Limb (tissue), 2 donors: Measurements from ENCODE around the gene YBEY.
A peak's percentile ranks its signal among the peaks of the same experiment; 100 is the strongest.

ENCODE experiments used
- DNase-seq, 2 donors: peaks; one replicate each; pipeline ENCODE4 v3.0.0-alpha.2; 2016; ENCODE audit errors: extremely low spot score in 2 of 2

Gene YBEY

DNA sequence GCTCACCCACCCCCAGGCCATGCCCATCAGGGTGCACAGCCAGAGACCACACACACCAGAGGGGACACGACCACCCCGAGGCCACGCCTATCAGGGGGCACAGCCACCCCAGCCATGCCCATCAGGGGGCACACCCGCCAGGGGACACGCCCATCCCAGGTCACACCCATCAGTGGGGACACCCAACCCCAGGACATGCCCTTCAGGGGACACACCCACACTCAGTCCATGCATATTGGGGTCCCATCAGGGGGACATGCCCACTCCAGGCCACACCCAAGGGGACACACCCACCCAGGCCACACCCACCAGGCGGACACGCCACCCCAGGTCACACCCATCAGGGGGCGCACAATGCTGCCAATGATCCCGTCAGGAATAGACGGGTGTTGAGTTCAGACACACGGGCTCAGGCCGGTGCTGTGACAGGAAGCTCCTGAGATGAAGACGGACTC is 21.4 kb upstream of the YBEY start:
- DNase-seq, result no peak

DNA sequence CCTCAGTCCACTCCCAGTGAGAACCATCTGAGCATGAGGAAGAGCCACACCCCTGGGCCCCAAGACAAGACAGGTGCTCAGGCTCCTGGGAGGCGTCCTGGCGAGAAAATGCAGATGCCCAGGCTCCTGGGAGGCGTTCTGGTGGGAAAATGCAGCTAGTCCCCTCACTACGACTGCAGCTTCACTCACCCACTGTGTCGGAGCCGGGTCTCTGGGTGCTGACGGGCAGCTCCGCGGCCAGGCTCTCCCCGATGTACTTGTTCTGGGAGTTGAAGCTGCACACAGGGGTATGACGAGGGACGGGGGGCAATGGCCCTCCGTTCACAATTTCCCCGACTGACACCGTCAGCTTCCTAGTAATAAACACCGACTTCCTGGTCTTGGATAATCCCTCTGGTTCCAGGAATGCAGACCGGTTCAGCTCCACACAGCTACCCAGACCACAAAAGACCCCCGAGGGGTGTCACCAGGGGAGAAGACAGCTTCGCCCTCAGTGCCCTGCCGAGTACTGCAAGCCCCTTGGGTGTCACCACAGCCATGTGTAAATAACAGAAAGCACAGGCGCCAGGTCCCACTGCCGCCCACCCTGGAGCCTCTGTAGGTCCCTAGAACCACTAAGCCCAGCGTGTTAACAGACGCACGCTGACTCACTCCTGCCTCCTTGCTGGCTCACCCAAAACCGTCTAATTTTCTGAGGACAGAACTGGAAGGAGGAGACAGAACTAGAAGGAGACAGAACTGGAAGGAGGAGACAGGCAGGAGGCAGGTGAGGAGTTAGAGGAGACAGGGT is 20.2 kb upstream of the YBEY start:
- no peak for DNase-seq

DNA sequence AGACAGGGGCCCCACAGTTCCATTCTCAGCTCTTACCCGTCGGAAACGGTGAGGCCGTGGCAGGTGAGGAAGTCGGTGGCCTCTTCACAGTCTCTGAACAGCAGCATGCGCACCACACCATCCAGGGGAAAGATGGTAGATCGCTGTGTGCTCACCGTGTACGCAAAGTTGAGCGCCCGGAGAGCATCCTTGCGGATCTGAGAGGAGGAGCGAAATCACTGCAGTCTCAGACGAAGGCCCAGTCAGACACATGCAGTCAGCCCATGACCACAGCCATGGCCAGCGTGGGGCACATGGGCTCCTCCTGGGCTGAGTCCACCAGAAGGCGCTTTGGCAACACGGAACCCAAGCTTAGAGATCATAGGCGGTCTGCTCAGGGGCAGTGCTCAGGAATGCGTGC is 19.2 kb upstream of the YBEY start:
- DNase-seq, result no peak

DNA sequence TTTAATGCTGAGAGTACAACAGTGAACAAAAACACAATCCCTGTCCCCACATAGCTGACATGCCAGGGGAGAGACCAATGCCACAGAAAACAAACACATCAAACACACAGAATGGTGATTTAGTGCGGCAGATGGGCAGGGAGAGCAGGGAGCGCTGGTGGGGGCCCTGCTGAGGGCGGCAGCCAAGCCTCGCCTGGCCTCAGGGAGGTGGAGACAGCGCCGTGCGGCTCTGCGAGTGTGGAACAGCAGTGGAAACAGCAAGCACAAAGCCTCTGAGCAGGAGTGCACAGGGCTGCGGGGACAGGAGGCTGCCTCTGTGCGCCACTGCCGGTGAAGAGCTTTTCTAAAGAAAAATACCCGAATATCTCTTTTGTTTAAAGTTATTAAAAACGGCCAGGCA is 17.8 kb upstream of the YBEY start:
- DNase-seq, result no peak

DNA sequence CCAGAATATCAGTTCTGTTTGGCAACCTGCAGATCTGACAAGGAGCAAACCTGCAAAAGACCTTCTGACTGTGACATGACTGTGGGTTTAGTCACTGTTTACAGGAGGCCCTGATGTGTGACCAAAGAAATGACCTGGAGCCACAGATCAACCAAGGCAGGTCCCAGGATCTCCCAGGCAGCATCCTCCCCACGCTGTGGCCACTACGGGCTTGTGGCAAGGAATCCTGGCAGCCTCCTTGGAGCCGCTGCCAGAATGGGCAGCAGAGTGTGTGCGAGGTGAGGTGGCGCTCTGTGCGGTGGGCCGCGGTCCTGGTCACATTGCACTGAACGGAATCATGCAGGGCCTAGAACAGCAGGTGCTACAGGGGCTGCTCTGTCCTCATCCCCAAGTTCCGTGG is 16.7 kb upstream of the YBEY start:
- no peak for DNase-seq

DNA sequence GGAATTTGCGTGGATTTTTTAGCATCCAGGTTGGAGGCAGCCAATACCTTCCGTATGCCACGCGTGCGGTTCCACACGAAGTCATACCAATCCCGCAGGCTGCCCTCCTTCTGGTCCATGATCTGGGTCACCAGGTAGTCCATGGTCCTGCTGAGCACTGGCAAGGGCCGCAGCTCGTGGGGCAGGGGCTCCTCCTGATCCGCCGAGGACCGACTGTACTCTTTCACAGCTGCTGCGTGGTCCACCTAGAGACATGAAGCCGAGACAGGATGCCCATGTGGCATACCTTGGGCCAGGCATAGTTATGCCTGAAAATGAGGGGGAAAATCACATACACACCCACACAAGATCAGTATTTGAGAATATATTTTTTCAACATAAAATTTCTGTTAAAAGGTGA is 12.8 kb upstream of the YBEY start:
- DNase-seq, result no peak

DNA sequence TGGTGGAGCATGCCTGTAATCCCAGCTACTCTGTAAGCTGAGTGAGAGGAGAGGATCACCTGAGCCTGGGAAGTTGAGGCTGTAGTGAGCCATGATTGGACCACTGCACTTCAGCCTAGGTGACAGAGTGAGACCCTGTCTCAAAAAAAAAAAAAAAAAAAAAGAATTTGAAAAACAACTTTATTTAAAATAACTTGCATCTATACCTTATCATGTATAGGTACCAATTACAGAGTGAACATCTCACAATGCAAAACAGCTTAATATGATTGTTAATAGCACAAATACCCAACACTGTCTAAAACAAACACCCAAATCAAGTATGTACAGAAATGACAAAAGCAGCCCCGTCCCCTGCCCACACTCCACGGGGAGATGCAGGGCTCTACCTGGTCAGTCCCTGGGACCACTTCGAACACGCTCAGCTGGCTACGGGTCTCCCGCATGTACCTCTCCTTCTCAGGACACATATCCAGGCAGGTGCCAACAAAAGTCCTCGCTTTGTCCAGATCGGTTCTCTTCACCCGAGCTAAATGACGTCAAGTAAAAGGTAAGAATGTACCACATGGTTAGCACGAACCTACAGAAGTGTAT is 11.2 kb upstream of the YBEY start:
- DNase-seq, result no peak

DNA sequence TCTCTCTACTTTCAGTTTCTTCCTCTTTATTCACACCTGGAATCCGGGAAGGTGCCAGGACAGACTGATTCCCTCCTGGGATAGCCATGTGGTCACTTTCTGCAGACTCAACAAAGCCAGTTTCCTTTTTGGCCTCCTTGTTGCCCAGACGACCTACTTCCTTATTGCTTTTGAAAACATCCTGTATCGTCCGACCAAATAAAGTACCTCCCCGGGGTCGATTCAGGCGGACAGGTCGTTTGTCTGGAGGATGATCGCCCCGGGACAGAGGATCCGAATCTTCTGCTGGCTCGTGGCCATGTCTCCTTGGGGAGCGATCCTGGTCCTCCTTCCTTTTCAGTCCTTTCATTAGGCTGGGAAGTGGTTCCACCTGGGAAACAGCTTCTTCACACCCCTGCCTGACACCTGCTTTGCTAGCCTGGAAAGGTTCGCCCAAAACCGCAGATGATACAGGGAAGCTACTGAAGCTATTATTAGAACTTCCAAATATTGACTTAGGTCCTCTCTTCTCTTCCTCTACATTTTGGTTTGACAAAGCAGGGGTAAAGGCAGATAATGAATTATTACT is 2.0 kb upstream of the YBEY start:
- DNase-seq, result no peak

DNA sequence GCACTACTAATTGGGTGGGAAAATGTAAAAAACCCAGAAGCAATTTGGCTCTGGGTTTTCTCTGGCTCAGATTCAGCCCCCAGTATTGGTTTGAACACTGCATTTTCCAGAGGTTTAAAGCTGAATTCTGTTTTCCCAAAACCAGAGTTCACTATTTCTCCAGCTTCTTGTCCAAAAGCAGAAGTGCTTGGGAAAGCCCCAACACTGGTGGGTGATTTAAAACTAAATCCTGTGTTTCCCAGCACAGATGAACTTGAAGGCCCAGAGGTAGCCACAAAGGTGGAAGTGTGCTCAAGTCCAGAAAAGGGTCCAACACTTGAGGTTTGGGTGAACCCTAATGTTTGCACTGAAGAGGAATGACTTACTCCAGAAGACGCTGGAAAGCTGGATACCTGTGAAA is 1.4 kb upstream of the YBEY start:
- no peak for DNase-seq

DNA sequence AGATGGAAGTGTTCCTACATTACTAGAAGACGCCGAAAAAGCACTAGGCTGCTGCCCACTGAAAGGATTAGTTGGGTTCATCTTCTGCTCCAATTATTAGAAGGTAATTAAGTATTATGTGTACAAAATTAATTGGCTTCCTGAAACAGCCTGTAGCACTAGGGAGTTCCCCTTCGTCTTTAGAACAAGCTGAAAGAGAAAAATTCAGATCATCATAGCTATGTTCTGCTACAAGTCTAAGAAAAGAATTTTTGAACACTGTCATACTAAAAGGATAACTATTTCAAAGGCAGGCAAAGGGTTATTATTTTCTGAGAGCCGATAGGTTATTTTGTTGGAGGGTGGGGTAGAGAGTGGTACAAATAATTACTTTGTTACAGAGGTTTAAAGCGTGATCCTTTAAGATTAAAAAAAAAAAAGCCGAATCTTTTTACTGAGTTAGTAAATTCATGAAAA is 908 bp upstream of the YBEY start, which contains the start of gene MCM3AP:
Gene MCM3AP (minus strand): TSS at position 406 of the 456 bp plus-strand sequence. CDS start 325 bp downstream, at position 81.
- DNase-seq, result no peak

DNA sequence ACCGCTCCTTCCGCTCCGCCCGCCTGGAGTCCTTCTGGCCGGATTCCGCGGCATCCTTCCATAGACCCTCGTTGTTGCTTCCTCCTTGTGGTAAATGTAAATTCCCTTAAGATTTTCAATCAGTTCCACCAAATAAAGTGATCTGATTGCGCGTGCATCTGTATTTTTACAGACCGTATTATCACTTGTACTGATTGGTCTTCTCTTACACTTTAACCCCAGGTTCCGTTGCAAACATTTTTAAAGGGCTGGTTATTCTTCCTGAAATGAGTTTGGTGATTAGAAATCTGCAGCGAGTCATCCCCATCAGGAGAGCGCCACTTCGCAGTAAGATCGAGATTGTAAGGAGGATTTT is 483 bp downstream of the YBEY start:
- no peak for DNase-seq

DNA sequence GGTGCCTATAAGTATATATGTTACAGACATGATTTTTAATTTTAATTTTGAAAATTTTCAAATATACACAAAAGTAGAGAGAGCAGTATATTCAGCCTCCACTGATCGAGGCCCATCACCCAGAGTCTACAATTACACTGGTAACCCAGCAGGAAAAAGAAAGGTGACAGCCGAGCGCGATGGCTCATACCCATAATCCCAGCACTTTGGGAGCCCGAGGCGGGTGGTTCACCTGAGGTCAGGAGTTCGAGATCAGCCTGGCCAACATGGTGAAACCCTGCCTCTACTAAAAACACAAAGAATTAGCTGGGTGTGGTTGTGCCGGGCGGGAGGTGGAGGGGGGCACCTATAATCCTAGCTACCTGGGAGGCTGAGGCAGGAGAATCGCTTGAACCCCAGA is 1.4 kb downstream of the YBEY start:
- no peak for DNase-seq

DNA sequence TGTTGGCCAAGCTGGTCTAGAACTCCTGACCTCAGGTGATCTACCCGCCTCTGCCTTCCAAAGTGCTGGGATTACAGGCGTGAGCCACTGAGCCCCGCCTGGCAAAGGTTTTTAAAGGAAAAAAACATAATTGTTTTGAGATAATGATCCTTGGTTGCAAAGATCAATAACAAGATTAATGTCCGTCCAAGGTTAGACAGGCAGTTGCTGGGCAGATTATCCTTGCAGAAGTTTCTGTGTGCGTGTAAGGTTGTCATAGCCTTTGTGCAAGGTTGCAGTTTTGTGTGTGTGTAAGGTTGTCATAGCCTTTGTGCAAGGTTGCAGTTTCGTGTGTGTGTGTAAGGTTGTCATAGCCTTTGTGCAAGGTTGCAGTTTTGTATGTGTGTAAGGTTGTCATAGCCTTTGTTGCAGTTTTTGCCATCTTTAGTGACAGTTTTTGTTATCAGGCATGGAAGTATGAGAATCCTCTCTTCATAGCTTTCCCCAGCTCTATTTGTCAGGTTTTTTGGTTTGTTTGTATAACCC is 3.6 kb downstream of the YBEY start:
- no peak for DNase-seq

DNA sequence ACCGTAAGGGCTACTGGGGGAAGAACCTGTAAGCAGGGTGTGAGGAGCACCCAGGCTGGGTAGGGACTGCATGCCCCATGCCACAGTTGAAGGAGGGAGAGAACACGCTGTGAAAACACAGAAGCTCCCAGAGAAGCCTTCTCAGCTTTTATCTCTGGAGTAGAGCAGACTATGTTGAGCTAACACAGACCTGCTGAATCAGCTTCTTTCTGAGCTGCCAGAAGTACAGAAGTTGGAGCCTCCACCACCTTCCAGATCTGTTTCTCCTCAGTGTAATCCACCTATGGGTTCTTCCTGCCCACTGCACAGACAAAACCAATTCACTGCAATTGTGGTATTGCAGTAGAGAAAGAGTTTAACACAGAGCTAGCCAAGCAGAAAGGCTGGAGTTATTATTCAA is 5.4 kb downstream of the YBEY start:
- no peak for DNase-seq

DNA sequence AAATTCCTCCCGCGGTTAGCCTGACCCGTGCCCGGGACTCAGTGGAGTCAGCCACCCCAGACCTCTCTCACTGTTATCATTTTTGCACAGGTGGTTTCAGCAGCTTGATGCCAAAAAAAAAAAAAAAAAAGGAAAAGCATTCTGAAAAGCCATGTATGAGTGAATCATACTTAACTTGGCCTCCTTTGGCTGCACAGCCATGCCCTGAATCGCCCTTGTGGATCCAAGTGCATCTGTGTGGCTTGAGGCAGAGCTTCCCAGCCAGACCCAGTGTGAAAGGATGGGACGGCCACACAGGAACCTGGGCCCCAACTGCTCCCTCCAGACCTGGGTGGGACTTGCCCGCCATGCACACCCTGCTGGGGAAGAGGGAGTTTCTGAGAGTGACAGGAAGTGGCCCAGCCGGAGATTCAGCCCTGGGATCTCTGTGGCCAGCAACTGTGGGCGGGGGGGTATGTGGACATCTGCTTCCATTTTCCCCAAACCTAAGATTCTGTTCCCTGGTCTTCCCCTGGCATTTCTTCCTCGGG is 8.6 kb downstream of the YBEY start:
- DNase-seq, result no peak

DNA sequence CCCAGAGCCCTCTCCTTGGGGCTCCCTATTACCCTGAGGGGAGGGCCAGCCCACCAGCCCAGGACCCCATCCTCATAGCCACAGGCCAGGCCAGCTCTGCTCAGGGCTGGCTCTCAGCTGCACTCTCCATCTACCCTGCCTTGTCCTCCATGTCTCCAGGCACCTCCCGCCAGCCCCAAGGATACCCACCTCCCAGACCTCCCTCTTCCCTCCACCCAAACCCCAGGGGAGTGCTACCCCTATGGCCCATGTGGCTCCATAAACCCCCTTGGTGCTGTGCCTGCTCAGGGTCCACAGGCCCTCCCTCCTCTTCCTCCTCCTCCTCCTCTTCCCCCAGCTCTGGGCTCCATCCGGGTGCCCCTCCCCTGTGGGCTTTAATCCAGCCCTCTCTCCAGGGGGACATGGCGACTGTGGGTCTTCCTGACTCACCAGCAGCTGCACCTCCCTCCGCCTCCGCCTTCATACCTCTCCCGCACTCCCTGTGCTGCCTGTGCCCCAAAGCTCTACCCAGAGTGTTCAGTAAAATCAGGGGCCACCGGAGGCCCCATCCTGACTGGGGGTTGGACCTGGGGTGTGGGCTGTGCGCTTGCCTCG is 9.1 kb downstream of the YBEY start:
- DNase-seq, result no peak

DNA sequence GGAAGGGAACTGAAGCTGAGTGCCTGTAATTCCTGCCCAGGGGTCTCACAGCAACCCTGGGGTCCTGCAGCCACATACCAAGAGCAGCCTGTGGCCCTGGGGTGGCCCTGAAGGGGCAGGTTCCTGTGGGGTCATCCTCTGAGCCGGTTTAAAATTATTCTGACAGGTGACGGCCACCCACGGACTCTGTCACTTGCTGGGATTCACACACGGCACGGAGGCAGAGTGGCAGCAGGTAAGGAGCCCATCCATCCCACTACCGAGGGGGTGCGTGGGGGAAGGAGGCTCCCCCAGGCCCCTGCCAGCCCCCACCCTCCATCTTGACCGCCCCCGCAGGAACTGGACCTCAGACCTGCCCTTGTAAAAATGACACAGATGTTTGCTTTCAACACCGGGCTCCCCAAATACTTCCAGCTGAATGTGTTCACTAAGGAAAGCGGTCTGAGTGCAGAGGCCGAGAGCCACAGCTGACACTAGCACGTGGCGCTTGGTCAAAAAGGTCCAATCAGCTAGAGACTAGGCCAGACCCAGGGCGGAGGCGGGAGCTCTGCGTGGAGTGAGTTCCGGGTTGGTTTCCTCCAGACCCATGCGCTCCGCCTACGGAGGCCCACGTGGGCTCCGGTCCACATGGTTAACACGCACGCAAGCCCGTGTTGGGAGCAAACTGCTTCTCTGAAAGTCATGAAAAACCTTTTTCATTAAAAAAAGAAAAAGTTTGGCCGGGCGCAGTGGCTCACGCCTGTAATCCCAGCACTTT is 10.0 kb downstream of the YBEY start:
- DNase-seq, result peak; percentile 51 to 66

DNA sequence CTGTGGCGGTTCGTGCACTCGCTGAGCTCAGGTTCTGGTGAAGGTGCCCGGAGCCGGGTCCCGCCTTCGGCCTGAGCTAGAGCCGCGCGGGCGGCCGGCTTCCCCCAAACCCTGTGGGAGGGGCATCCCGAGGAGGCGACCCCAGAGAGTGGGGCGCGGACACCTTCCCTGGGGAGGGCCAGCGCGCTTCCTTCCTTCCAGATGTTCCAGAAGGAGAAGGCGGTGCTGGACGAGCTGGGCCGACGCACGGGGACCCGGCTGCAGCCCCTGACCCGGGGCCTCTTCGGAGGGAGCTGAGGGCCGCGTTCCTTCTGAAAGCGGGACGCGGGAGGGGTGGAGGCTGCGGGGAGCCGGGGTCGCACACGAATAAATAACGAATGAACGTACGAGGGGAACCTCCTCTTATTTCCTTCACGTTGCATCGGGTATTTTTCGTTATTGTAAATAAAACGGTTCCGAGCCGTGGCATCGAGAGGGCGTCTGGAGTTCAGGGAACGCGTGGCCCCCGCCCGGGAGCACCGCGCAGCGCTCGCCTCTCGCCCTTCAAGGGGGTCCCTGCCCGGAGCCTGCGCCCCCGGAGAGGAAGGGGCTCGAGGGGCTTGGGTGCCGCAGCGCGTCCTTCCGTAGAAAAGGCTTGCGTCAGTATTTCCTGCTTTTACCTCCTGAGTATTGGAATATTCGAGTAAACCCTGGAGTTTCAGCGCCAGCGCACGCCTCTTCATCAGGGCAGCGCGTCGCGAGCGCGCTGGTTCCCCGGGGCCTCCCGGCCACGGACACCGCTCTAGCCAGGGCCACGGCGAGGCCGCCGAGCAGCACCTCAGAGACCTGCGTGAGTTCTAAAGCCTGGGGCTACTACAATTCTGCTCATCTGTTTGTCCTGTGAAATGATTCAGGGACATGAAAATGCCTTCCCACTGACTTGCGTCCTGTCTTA is 11.5 kb downstream of the YBEY start:
- peak in 1 of 2 donors; percentile 61 for DNase-seq

DNA sequence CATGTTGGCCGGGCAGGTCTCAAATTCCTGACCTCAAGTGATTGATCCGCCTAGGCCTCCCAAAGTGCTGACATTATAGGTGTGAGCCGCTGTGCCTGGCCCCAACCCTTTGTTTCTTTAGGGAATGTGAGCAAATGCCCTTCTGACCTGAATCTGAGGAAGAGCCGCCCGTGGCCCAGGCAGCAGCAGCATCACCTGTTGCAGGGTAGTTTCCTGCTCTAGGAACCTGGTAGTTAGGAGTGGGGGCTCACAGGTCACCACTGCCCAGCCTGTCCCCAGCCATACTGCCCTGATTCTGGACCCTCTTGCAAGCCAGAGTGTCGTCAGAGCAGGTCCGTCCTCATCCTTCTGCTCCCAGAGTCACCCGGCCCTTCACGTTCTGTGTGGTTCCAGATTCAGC is 13.0 kb downstream of the YBEY start:
- no peak for DNase-seq

DNA sequence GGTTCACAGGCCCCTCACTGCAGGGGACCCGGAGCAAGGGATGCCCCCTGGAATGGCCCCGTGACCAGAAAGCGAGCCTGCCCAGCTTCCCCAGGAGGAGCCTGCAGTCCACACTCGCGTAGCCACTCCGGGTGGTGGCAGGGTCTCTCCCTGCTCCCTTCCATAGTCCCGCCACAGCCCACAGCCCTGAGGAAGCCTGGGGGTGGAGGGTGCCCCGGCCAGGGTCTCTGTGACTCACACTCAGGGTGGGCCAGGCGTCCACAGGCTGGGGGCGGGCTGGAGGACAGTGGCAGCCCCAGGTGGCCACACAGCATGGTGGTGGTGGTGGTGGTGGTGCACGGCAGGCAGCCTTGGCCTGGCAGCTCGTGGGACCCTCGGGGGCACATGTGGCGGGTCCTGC is 15.6 kb downstream of the YBEY start:
- no peak for DNase-seq
